Stimulated activated CD4-positive, alpha-beta T cell treated with anti-CD3 and anti-CD28 coated beads, TNF-alpha, amount 100 ng/mL, for 4 hours (primary cell): ENCODE measurements around the gene ACOX2.

Experiments
- DNase-seq, 3 experiments: peaks; one replicate each; pipeline ENCODE4 v3.0.0-alpha.2; 2020; ENCODE audit warnings: low read depth in 3 of 3

Gene ACOX2

DNA sequence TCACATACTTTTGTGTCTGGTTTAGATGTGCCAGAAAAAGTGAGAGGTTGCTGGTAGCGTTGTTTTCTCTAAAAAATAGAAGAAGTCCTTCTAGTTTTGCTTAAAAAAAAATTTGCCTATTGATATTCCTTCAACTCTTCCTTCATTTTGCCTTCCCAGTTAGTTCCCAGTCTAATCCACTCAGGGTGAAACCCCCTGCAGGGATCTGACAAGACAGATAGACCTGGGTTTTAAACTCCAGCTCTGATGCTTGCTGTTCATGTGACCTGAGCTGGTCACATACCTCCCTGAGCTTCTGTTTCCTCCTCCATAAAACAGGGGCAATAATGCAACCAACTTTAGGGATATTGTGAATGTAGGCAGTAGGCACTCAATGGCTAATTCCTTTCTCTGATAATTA is 63.7 kb downstream of the ACOX2 start:
- DNase-seq = no peak

DNA sequence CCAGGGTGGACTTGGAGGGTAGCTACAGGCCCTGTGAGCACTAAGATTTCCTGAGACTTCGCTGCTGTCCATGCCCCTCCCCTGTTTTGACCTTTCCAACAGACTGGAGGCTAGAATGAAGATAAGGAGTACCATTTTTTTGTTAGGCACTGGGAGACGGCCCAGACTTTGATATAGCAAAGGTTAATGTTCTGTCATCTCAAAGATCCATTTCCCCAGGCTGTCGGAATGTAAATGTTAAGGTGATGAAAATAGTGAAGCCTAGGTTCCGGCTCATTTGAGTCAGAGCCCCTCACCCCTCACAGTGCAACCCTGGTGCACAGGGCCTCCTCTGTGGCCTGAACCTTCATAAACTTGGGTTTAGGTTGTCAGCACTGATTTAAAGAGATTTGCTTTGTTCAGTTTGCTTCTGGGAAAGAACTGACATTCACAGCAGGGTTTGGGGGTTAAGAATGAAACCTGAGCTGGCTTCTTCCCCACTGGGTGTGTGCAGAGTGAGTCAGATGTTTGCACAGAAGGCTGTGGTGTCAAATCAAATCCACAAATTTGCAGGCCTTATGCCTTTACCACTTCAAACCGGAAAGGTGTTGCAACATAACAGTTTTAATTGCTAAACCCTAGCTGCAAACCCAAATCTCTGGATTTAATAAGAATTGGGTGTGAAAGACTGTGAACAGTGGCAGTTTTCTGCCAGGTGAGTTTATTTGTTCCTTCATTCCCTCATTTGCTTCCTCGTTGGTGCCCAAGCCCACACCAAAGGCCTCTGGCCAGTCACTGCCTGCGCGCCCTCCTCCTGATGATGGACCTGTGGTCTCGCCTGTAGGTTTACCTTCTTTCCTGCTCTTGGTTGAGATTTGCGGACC is 65.7 kb downstream of the ACOX2 start:
- no peak for DNase-seq

DNA sequence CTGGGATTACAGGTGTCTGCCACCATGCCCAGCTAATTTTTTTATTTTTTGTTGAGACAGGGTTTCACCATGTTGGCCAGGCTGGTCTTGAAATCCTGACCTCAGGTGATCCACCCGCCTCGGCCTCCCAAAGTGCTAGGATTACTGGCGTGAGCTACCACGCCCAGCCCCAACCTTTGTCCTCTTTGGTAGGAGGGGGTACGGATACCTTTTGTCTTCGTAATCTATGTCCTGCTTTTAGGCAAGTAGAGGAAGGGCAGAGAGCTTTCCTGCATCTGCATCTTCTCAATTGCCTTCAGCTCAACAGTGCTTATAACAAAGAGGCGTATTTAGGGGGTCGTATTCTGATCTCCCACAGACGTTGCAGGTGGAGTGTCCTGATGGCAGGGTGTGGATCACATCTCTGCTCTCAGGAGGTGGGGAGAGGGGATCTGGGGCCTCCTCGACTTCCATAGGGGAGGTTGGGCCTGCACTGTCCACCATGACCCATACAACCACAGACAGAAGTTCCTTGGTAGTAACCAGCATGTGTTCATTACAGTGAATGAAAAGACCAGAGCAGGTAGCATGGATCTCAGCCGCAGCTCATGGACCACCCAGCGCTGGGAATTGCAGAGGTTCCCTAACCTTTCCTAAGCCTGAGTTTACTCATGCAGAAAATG is 66.5 kb downstream of the ACOX2 start:
- DNase-seq = no peak

DNA sequence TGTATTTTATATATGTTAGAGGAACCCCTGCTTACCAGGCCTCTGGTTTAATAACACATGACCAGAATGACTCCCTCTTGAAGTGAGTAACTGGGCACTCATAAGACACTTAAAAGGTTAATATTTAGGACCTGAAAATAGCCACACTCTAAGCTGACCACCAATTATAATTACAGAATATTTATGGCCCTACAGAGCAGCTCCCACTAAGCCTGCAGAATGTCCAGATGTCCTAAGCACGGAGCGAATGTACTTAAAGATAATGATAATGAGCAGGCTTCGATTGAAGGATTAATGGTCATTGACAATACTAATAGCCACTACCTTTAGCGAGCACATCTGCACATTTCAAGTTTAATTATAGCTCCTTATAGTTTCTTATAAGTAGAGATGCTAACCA is 67.9 kb downstream of the ACOX2 start:
- DNase-seq = no peak

DNA sequence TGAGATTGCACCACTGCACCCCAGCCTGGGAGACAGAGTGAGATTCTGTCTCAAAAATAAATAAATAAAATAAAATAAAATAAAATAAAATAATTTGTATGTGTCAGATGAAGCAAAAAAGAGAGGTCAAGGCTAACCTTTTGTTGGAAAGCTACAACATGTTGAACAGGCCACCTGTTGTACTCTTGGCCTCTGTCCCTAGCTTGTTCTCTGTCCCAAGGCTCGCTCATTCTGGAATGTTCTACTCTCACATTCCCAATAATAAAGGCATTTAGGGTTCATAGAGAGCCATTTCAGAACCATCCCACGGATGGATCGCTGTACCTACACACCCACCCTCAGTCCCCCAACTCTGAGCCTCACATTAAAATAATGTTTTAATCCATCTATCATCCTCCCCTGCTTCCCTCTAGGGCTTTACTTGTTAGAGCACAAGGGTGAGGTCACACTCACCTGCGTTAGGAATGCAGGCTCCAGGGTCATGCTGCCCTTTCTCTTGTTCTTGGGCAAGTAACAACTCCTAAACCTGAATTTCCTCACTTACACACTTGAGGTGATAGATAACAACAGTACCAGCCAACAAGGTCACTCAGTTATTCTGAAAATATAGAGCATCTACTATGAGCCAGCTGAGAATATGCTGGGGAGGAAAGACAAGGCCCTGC is 70.0 kb downstream of the ACOX2 start:
- no peak for DNase-seq

DNA sequence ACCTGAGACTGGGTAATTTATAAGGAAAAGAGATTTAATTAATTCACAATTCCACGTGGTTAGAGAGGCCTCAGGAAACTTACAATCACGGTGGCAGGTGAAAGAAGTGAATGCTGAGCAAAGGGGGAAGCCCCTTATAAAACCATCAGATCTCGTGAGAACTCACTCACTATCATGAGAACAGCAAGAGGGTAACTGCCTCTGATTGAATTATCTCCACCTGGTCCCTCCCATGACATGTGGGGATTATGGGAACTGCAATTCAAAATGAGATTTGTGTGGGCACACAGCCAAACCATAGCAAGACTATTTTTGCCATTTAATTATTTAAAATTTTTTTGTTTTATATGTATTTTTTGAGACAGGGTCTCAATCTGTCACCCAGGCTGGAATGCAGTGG is 72.1 kb downstream of the ACOX2 start:
- DNase-seq = no peak

DNA sequence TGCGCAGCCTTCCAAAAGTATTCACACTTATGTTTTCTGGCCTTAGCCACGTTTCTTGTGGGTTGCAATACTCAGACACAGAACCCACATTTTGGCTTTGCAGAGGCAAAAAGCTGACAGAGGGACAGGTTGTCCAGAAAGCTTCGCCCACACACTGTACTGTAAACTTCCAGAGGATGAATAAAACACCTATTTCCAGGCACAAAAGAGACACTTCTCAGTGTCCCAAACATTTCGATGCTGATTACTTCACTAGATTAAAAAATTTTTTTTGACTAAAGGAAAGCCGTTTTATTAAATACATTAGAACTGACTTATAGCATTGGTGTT is 73.1 kb downstream of the ACOX2 start:
- DNase-seq = no peak

DNA sequence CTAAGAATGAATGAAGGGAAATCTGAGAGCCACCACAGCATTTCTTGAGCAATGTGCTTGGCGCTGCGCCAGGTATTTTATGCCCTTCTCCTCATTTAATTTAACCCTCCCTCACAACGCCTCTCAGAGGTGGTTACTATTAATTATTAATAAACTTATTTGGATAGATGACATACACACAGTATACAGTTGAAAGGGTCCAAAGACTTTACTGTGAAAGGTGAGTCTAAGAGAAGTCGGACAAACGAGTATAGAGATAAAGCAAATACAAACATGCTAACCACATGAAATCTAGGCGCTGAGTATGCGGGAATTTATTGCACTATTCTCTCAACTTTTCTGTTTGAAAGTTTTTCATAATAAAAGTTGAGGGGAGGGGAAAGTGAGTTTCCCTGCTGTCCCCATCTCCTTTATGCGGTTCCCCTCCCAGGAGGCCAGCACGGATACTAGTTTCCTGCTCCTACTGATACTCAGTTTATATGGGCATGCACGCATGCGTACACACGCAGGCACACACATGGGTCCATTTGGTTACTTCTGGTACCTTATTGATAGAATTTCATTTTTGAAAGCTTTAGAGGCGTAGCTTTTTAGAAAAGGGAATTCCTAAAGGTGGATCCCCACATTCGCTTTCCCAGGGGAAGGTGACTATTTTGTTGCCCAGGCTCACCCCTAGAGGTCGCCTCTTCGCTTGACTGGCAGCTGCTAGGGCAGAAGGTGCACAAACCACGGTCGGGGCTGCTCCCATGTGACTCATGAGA is 73.6 kb downstream of the ACOX2 start:
- DNase-seq = peak; percentile 42 to 46 (median 44)

DNA sequence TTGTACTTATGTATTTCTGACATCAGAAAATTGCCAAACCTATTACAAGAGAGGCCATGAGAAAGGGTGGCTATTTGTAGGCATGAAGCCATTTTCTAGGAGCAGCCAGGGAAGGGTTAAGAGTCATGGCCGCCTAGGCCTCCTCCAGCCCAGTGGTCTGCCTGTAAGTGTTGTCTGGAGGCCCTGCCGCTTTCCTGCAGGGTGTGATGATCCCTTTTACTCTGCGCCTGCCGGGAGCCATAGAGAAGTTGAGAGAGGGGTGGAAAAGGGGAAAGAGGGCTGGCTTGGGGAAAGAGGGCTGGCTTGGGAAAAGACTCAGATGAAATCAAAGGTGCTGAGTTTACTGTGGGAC is 74.2 kb downstream of the ACOX2 start:
- no peak for DNase-seq

DNA sequence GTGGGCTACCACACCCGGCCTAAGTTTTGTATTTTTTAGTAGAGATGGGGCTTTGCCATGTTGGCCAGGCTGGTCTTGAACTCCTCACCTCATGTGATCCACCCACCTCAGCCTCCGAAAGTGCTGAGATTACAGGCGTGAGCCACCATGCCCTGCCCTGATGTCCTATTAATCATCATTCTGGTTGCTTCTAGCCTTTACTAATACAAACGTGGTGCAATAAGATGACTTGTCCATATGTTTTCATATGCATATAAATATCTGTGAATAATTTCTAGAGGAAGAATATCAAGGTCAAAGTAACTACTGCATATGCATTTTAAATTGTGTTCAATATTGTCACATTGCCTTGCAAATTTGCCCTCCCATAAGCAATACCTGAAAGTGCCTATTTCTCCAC is 77.8 kb downstream of the ACOX2 start:
- no peak for DNase-seq
